ENCODE data around the gene MLST8.
A peak's percentile ranks its signal among the peaks of the same experiment; 100 is the strongest.

The MLST8 gene

DNA sequence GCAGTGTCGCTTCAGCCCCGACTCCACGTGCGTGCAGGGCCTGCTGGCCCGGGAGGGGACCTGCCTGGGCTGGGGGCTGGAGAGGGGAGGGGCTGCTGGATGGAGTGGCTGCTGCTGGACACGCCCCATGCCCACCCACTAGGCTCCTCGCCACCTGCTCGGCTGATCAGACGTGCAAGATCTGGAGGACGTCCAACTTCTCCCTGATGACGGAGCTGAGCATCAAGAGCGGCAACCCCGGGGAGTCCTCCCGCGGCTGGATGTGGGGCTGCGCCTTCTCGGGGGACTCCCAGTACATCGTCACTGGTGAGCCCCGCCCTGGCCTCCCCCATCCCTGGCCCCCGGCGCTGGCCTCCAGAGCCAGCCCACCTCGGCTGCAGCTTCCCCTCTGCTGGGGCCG lies 3.1 kb downstream of the MLST8 start:
- Histone ChIP-seq H3K27ac (ENCODE audit: low read depth, low read length) (no peak overlapping the region), H3K27me3 (ENCODE audit: control insufficient read depth in 1 of 2, insufficient read depth in 2 of 2, low read length in 2 of 2) (no peaks in the 10 kb centered on the region), H3K9me3 (ENCODE audit: control insufficient read depth in 1 of 2, low read length in 2 of 2) (no peaks in the 10 kb centered on the region), H3K36me3 (ENCODE audit: control insufficient read depth in 1 of 2, insufficient read depth in 2 of 2, low read length in 2 of 2) (peaks cover 16 to 36% of the 10 kb centered on the region in 2 donors), H3K9ac (ENCODE audit: low read depth in 1 of 2, low read length in 2 of 2) (no peak overlapping the region), H3K4me1 (ENCODE audit: control insufficient read depth in 1 of 2, insufficient read depth in 2 of 2, low read length in 2 of 2) (peaks cover 28 to 36% of the 10 kb centered on the region in 2 donors), H3K4me3 (ENCODE audit: low read depth in 1 of 2, low read length in 2 of 2) (no peak overlapping the region)

DNA sequence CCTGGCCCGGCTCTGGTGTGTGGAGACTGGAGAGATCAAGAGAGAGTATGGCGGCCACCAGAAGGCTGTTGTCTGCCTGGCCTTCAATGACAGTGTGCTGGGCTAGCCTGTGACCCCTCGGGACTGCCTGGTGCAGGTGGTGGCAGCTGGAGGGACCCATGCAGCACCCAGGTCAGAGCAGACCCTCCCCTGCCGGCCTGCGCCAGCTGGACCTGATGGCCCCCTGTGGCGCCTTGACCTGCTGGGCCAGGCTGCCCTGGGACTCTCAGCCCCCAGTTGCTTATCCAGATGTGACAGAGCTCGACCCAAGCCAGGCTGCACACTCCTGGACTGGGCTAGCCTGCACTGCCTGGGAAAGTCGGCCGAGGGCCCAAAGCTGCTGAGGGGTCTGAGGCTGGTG lies 3.5 kb downstream of the MLST8 start:
- Histone ChIP-seq H3K9ac (ENCODE audit: low read depth in 1 of 2, low read length in 2 of 2) (no peak overlapping the region), H3K9me3 (ENCODE audit: control insufficient read depth in 1 of 2, low read length in 2 of 2) (no peaks in the 10 kb centered on the region), H3K27ac (ENCODE audit: low read depth, low read length) (no peak overlapping the region), H3K4me3 (ENCODE audit: low read depth in 1 of 2, low read length in 2 of 2) (no peak overlapping the region), H3K27me3 (ENCODE audit: control insufficient read depth in 1 of 2, insufficient read depth in 2 of 2, low read length in 2 of 2) (no peaks in the 10 kb centered on the region), H3K4me1 (ENCODE audit: control insufficient read depth in 1 of 2, insufficient read depth in 2 of 2, low read length in 2 of 2) (peaks cover 33 to 40% of the 10 kb centered on the region in 2 donors), H3K36me3 (ENCODE audit: control insufficient read depth in 1 of 2, insufficient read depth in 2 of 2, low read length in 2 of 2) (peaks cover 16 to 36% of the 10 kb centered on the region in 2 donors)

GRCh38 chr16:2209258-2210008 lies 4.2 kb downstream of the MLST8 start:
- Histone ChIP-seq H3K27ac (ENCODE audit: low read depth, low read length) (no peak overlapping the region), H3K36me3 (ENCODE audit: control insufficient read depth in 1 of 2, insufficient read depth in 2 of 2, low read length in 2 of 2) (peaks cover 16 to 36% of the 10 kb centered on the region in 2 donors), H3K4me3 (ENCODE audit: low read depth in 1 of 2, low read length in 2 of 2) (no peak overlapping the region), H3K4me1 (ENCODE audit: control insufficient read depth in 1 of 2, insufficient read depth in 2 of 2, low read length in 2 of 2) (peaks cover 33 to 41% of the 10 kb centered on the region in 2 donors), H3K9ac (ENCODE audit: low read depth in 1 of 2, low read length in 2 of 2) (no peak overlapping the region), H3K27me3 (ENCODE audit: control insufficient read depth in 1 of 2, insufficient read depth in 2 of 2, low read length in 2 of 2) (no peaks in the 10 kb centered on the region), H3K9me3 (ENCODE audit: control insufficient read depth in 1 of 2, low read length in 2 of 2) (no peaks in the 10 kb centered on the region)

GRCh38 chr16:2210009-2210332 lies 4.7 kb downstream of the MLST8 start:
- no peak overlapping the region for H3K4me3 ChIP-seq (ENCODE audit: low read depth in 1 of 2, low read length in 2 of 2)
- peaks cover 16 to 36% of the 10 kb centered on the region in 2 donors for H3K36me3 ChIP-seq (ENCODE audit: control insufficient read depth in 1 of 2, insufficient read depth in 2 of 2, low read length in 2 of 2)
- no peak overlapping the region for H3K27ac ChIP-seq (ENCODE audit: low read depth, low read length)
- H3K9ac ChIP-seq (ENCODE audit: low read depth in 1 of 2, low read length in 2 of 2) = no peak overlapping the region
- H3K9me3 ChIP-seq (ENCODE audit: control insufficient read depth in 1 of 2, low read length in 2 of 2) = no peaks in the 10 kb centered on the region
- H3K27me3 ChIP-seq (ENCODE audit: control insufficient read depth in 1 of 2, insufficient read depth in 2 of 2, low read length in 2 of 2) = no peaks in the 10 kb centered on the region
- peaks cover 29 to 37% of the 10 kb centered on the region in 2 donors for H3K4me1 ChIP-seq (ENCODE audit: control insufficient read depth in 1 of 2, insufficient read depth in 2 of 2, low read length in 2 of 2)

- Histone ChIP-seq H3K36me3 (ENCODE audit: control insufficient read depth in 1 of 2, insufficient read depth in 2 of 2, low read length in 2 of 2) (peaks cover 16 to 36% of the 10 kb centered on the region in 2 donors), H3K27me3 (ENCODE audit: control insufficient read depth in 1 of 2, insufficient read depth in 2 of 2, low read length in 2 of 2) (no peaks in the 10 kb centered on the region), H3K4me3 (ENCODE audit: low read depth in 1 of 2, low read length in 2 of 2) (no peak within 1 kb of the TSS), H3K4me1 (ENCODE audit: control insufficient read depth in 1 of 2, insufficient read depth in 2 of 2, low read length in 2 of 2) (peaks cover 29 to 37% of the 10 kb centered on the region in 2 donors), H3K9ac (ENCODE audit: low read depth in 1 of 2, low read length in 2 of 2) (no peak within 1 kb of the TSS), H3K27ac (ENCODE audit: low read depth, low read length) (no peak within 1 kb of the TSS), H3K9me3 (ENCODE audit: control insufficient read depth in 1 of 2, low read length in 2 of 2) (no peaks in the 10 kb centered on the region)
Measured at GRCh38 chr16:2210386-2211365, 5.4 kb downstream of the MLST8 start, which contains the start of gene BRICD5. Gene BRICD5, minus strand, starts transcription at chr16:2210863. Its CDS starts 30 bp downstream, at chr16:2210833.

DNA sequence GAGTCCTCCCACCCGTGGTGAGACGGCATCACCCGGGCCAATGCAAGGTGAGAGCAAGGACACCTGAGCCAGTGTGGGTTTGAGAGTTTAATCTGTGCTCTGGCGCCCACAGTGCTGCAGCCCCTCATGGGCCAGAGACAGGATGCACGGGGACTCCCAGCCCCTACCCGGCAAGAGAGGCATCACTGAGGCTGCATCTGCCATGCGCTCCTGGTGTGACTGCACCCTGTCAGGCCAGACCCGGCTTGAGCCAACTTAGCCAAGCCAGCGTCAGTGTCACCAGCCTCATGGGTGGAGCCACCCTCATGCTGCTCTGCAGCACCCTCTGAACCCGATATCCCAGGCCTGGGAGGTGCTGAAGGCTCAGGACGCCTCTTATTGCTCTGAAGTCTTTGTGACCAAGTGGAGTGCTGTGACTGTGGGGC lies 6.7 kb downstream of the MLST8 start:
- H3K4me3 ChIP-seq (ENCODE audit: low read depth in 1 of 2, low read length in 2 of 2) = no peak overlapping the region
- no peaks in the 10 kb centered on the region for H3K27me3 ChIP-seq (ENCODE audit: control insufficient read depth in 1 of 2, insufficient read depth in 2 of 2, low read length in 2 of 2)
- peaks cover 16 to 36% of the 10 kb centered on the region in 2 donors for H3K36me3 ChIP-seq (ENCODE audit: control insufficient read depth in 1 of 2, insufficient read depth in 2 of 2, low read length in 2 of 2)
- H3K9ac ChIP-seq (ENCODE audit: low read depth in 1 of 2, low read length in 2 of 2) = peak overlapping the region in 1 of 2 donors; percentile 66
- H3K27ac ChIP-seq (ENCODE audit: low read depth, low read length) = no peak overlapping the region
- H3K4me1 ChIP-seq (ENCODE audit: control insufficient read depth in 1 of 2, insufficient read depth in 2 of 2, low read length in 2 of 2) = peaks cover 21 to 25% of the 10 kb centered on the region in 2 donors
- H3K9me3 ChIP-seq (ENCODE audit: control insufficient read depth in 1 of 2, low read length in 2 of 2) = no peaks in the 10 kb centered on the region

GRCh38 chr16:2212362-2213324 lies 7.4 kb downstream of the MLST8 start:
- Histone ChIP-seq H3K4me3 (ENCODE audit: low read depth in 1 of 2, low read length in 2 of 2) (peak overlapping the region; percentile 65 to 86), H3K36me3 (ENCODE audit: control insufficient read depth in 1 of 2, insufficient read depth in 2 of 2, low read length in 2 of 2) (peaks cover 14 to 30% of the 10 kb centered on the region in 2 donors), H3K27ac (ENCODE audit: low read depth, low read length) (no peak overlapping the region), H3K9me3 (ENCODE audit: control insufficient read depth in 1 of 2, low read length in 2 of 2) (no peaks in the 10 kb centered on the region), H3K27me3 (ENCODE audit: control insufficient read depth in 1 of 2, insufficient read depth in 2 of 2, low read length in 2 of 2) (no peaks in the 10 kb centered on the region), H3K4me1 (ENCODE audit: control insufficient read depth in 1 of 2, insufficient read depth in 2 of 2, low read length in 2 of 2) (peaks cover 21% of the 10 kb centered on the region in 2 donors), H3K9ac (ENCODE audit: low read depth in 1 of 2, low read length in 2 of 2) (peak overlapping the region; percentile 43 to 66)

DNA sequence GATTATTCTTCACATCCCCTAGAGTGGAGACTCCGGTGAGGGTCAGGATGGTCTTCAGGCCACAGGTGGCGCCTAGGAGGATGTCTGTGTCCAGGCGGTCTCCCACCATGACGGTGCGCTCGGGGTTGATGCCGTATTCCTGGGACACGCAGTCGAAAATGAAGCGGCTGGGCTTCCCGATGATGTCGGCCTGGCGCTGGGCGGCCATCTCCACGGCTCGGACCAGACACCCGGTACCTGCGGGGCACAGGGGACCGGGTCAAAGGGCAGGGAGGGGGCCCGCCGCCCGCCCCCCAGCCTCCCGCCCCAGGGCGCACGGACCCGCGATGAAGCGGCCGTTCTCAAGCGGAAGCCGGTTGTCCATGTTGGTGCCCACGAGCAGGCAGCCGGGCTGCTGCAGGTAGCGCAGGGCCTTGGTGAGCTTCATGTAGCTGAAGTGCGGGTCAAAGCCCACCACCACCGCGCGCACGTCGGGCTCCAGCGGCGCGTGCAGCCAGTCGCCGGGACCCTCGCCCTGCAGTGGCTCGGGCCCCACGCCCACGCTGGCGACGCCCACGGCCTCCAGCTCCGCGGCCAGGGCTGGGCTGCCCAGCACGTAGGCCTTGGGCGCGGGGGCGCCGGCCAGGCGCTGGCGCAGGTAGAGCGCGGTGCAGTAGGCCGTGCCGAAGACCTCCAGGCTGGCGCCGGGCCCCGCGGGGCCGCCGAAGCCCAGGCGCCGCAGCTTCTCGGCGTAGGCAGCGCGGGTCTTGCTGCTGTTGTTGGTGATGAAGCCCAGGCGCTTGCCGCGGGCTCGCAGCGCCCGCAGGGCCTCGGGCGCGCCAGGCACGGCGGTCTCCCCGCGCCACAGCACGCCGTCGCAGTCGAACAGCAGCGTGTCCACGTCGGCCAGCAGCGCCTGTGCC lies 8.8 kb downstream of the MLST8 start:
- peak overlapping the region; percentile 62 for H3K27ac ChIP-seq (ENCODE audit: low read depth, low read length)

GRCh38 chr16:2214719-2214968 lies 9.4 kb downstream of the MLST8 start, which contains the start of gene PGP:
Gene PGP, minus strand, starts transcription at chr16:2214840. Its CDS starts 63 bp downstream, at chr16:2214777.
- peak within 1 kb of the TSS; percentile 85 for H3K27ac ChIP-seq (ENCODE audit: low read depth, low read length)
- H3K27me3 ChIP-seq (ENCODE audit: control insufficient read depth in 1 of 2, insufficient read depth in 2 of 2, low read length in 2 of 2) = no peaks in the 10 kb centered on the region
- H3K9ac ChIP-seq (ENCODE audit: low read depth in 1 of 2, low read length in 2 of 2) = peak within 1 kb of the TSS; percentile 66 to 81
- H3K9me3 ChIP-seq (ENCODE audit: control insufficient read depth in 1 of 2, low read length in 2 of 2) = no peaks in the 10 kb centered on the region
- H3K36me3 ChIP-seq (ENCODE audit: control insufficient read depth in 1 of 2, insufficient read depth in 2 of 2, low read length in 2 of 2) = peaks cover 0 to 11% of the 10 kb centered on the region in 2 donors
- peaks cover 21% of the 10 kb centered on the region in 2 donors for H3K4me1 ChIP-seq (ENCODE audit: control insufficient read depth in 1 of 2, insufficient read depth in 2 of 2, low read length in 2 of 2)
- peak within 1 kb of the TSS; percentile 68 to 86 for H3K4me3 ChIP-seq (ENCODE audit: low read depth in 1 of 2, low read length in 2 of 2)

More for the DNA sequence above, 8.8 kb downstream of the MLST8 start:
- Histone ChIP-seq H3K4me1 (ENCODE audit: control insufficient read depth in 1 of 2, insufficient read depth in 2 of 2, low read length in 2 of 2) (peaks cover 21% of the 10 kb centered on the region in 2 donors), H3K9ac (ENCODE audit: low read depth in 1 of 2, low read length in 2 of 2) (peak overlapping the region; percentile 66 to 81), H3K4me3 (ENCODE audit: low read depth in 1 of 2, low read length in 2 of 2) (peak overlapping the region; percentile 68 to 86), H3K36me3 (ENCODE audit: control insufficient read depth in 1 of 2, insufficient read depth in 2 of 2, low read length in 2 of 2) (peaks cover under 1 to 17% of the 10 kb centered on the region in 2 donors), H3K9me3 (ENCODE audit: control insufficient read depth in 1 of 2, low read length in 2 of 2) (no peaks in the 10 kb centered on the region), H3K27me3 (ENCODE audit: control insufficient read depth in 1 of 2, insufficient read depth in 2 of 2, low read length in 2 of 2) (no peaks in the 10 kb centered on the region)
